Chondrocyte (in vitro differentiated cells): ENCODE data around the gene TGM1. TPM values are rescaled to one million over a fixed set of nuclear protein-coding genes. Genes with fewer than 3 reads are reported as not detected.

Experiments used
- DNase-seq: peaks from one replicate; pipeline ENCODE4 v3.0.0; 2021; ENCODE audit warnings: mixed read lengths, low spot score
- H3K27ac Mint-ChIP-seq: one replicate; pipeline ENCODE4 v1.8.0; 2021; ENCODE audit warnings: mild to moderate bottlenecking, moderate library complexity, mixed read lengths; ENCODE audit not compliant: unreplicated experiment
- H3K27me3 Mint-ChIP-seq: 2 replicates; pipeline ENCODE4 v1.8.0; 2021; ENCODE audit warnings: low read depth, mixed read lengths
- H3K36me3 Mint-ChIP-seq: 2 replicates; pipeline ENCODE4 v1.8.0; 2021; ENCODE audit warnings: low read depth, mixed read lengths
- H3K4me1 Mint-ChIP-seq: 2 replicates; pipeline ENCODE4 v1.8.0; 2021; ENCODE audit warnings: low read depth, mild to moderate bottlenecking, mixed read lengths
- H3K4me3 Mint-ChIP-seq: one replicate; pipeline ENCODE4 v1.8.0; 2021; ENCODE audit warnings: mild to moderate bottlenecking, moderate library complexity, mixed read lengths; ENCODE audit not compliant: unreplicated experiment
- H3K9me3 Mint-ChIP-seq: 2 replicates; pipeline ENCODE4 v1.8.0; 2021; ENCODE audit warnings: low read depth, mixed read lengths
- total RNA-seq: library from RNA; stranded (reverse); gene quantifications from 3 replicates; pipeline ENCODE4 v1.2.1, GENCODE V29; 2021
- TF ChIP-seq, protein P1 (sequence below): fragments of 200-600 bp; sonication (generic); IDR thresholded peaks from 2 replicates; pipeline ENCODE4 v1.5.0; 2021; ENCODE audit warnings: antibody characterized with exemption, mild to moderate bottlenecking, moderate library complexity

Gene TGM1
- total RNA-seq, 1 donor from 2014 or later = 3.3 TPM

DNA sequence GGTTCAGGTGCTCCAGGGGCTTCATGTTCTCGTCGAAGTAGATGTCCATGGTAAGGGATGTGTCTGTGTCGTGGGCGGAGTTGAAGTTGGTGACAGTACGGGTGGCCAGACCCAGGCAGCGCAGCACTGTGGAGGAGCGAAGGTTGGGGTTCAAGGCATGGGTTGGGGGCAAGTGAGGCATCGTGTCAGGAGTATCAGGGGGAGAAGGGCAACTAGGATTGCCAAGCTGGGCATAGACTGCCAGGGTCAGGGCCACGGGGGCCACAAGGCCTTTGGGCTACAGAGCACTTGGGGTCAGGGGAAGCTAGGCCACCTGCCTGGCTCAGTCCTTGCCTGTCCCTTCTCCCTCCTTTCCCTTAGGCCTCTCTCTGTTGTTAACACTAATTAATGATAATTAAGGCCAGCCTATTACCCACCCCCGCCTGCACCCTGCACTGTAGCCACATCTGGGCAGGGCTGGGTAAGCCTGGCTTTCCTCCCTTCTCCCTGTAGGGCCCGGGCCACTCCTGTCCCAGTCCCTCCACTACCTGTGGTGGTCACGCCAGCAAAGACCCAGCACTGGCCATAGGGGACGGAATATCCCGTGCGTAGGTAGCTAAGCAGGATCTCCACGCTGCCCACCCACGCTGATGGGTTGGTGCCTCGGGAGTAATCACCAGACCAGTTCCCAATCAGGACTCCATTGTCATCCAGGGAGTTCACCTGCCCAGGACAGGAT is 4.3 kb downstream of the TGM1 start:
- Mint-ChIP-seq H3K36me3 (peaks cover 4% of the 10 kb centered on the region), H3K27ac (peak overlapping the region; percentile 17), H3K4me1 (peaks cover 29% of the 10 kb centered on the region), H3K4me3 (no peak overlapping the region), H3K27me3 (no peaks in the 10 kb centered on the region), H3K9me3 (no peaks in the 10 kb centered on the region)
- peak; percentile 81 for DNase-seq
- TF ChIP-seq, protein P1, sequence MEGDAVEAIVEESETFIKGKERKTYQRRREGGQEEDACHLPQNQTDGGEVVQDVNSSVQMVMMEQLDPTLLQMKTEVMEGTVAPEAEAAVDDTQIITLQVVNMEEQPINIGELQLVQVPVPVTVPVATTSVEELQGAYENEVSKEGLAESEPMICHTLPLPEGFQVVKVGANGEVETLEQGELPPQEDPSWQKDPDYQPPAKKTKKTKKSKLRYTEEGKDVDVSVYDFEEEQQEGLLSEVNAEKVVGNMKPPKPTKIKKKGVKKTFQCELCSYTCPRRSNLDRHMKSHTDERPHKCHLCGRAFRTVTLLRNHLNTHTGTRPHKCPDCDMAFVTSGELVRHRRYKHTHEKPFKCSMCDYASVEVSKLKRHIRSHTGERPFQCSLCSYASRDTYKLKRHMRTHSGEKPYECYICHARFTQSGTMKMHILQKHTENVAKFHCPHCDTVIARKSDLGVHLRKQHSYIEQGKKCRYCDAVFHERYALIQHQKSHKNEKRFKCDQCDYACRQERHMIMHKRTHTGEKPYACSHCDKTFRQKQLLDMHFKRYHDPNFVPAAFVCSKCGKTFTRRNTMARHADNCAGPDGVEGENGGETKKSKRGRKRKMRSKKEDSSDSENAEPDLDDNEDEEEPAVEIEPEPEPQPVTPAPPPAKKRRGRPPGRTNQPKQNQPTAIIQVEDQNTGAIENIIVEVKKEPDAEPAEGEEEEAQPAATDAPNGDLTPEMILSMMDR = no peak

DNA sequence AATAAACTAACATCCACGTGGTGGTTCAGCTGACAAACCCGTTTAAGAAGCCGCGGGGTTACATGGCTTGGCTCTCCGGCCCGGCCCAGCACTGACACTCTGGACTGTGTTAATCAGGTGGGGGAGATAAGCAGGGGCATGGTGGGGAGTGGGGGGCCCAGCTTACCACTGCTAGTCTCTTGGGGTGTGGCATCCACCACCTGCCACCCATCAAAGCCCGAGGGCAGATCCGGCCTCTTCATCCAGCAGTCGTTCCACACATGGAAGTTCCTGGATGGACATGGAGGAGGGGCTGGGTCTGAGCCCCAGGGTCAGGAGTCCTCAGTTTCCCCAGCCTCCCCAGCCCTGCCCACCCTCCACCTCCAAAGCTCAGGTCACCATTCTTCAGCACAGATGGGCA is 4.9 kb downstream of the TGM1 start:
- Mint-ChIP-seq H3K27ac (no peak overlapping the region), H3K4me1 (peaks cover 29% of the 10 kb centered on the region), H3K27me3 (no peaks in the 10 kb centered on the region), H3K4me3 (no peak overlapping the region), H3K36me3 (peaks cover 4% of the 10 kb centered on the region), H3K9me3 (no peaks in the 10 kb centered on the region)
- TF ChIP-seq, protein P1 = no peak
- peak; percentile 82 for DNase-seq

DNA sequence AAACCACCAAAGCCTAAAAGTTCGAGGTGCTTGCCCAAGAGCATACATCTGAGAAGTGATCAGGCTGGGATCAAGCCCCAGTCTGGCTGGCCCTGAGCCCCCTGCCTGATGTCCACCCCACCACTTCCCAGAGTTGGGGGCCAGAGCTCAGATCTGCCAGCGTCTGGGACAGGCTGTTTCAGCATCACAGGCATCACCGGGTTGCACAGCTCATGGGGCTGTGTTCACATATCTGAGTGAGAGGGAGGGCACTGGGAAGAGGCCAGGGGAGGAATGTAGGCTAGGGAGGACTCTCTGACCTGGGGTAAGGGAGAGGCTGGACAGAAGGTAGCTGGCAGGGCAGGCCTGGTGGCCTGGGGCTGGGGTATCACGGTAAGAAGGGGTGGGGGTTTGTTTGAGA is 6.0 kb downstream of the TGM1 start:
- no peaks in the 10 kb centered on the region for H3K9me3 Mint-ChIP-seq
- no peaks in the 10 kb centered on the region for H3K27me3 Mint-ChIP-seq
- peaks cover 35% of the 10 kb centered on the region for H3K4me1 Mint-ChIP-seq
- TF ChIP-seq, protein P1 = no peak
- peak; percentile 41 for DNase-seq
- H3K27ac Mint-ChIP-seq = peak overlapping the region; percentile 85
- peaks cover 4% of the 10 kb centered on the region for H3K36me3 Mint-ChIP-seq
- no peak overlapping the region for H3K4me3 Mint-ChIP-seq

DNA sequence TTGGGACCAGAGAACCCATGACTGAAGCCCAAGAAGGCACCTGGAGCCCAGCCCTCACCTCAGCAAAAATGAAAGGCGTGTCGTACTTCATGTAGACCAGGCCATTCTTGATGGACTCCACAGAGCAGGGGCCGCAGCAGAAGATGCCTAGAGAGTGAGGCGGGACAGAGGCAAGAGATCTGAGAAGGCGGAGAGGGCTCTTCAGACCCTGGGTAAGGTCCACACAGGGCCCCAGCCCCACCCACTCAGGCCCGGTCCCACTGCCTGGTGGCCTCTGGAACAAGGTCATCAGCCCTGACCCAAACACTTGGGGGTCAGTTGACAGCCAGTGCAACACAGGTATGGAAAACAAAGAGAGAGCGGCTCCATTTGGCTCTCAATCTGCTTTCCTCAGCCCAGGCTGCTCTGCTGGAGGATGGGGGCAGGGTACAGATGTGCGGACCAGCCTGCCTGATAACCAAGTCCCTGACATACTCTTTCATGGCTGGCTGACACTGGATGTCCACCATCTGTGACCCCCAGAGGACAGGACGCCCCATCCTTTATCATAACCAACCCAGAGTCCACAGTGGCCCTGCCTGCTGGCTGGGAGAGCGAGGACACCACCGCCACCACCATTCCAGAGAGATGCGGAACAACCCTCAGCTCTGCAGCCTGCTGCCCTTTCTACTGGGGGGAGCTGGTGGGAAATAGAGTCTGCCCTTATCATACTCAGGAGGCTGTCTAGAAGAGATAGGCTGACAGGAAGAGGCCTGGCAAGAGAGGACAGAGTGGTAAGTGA is 6.9 kb downstream of the TGM1 start:
- Mint-ChIP-seq H3K4me1 (peaks cover 42% of the 10 kb centered on the region), H3K36me3 (peaks cover 4% of the 10 kb centered on the region), H3K4me3 (no peak overlapping the region), H3K27me3 (no peaks in the 10 kb centered on the region), H3K9me3 (no peaks in the 10 kb centered on the region), H3K27ac (no peak overlapping the region)
- DNase-seq = peak; percentile 64
- TF ChIP-seq, protein P1 = no peak

DNA sequence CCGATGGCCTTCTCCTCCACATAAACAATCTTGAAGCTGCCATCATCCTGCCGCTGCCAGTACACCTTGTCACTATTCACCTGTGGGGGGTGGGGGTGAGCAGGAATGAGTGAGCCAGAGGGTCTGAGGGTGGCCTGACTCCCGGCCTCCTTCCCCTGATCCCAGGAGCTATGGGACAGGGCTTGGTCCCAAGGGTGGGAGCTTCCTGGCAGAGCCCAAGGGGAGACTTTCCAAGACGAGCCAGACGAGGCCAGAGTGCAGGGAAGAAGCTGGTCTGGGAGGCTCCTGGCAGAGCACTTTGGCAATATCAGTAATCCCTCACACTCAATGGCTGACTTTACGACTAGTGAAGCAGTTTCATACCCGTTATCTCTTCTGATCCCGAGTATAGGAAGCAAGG is 7.5 kb downstream of the TGM1 start:
- Mint-ChIP-seq H3K27me3 (no peaks in the 10 kb centered on the region), H3K4me1 (peaks cover 42% of the 10 kb centered on the region), H3K36me3 (peaks cover 5% of the 10 kb centered on the region), H3K9me3 (no peaks in the 10 kb centered on the region), H3K4me3 (no peak overlapping the region), H3K27ac (no peak overlapping the region)
- TF ChIP-seq, protein P1 = no peak
- DNase-seq = peak; percentile 50
